CD8-positive, alpha-beta memory T cell (primary cell): ENCODE data around the gene OR1F1. TPM values are rescaled to one million over a fixed set of nuclear protein-coding genes. Genes with fewer than 3 reads are reported as not detected.

Experiments used
- CTCF ChIA-PET: fragments of 350-600 bp; sonication (Branson Sonifier 250); formaldehyde crosslinking; loops from one replicate; lab custom pipeline; 2021; ENCODE audit warnings: antibody characterized with exemption; lab: Charles Lee
- POLR2A ChIA-PET: fragments of 350-600 bp; sonication (Branson Sonifier 250); formaldehyde crosslinking; loops from one replicate; lab custom pipeline; 2021; ENCODE audit warnings: antibody characterized with exemption; lab: Charles Lee
- DNase-seq, 5 donors: peaks; one replicate each; pipeline versions ENCODE4 v3.0.0 to v3.0.0-alpha.2; 2020 to 2022; ENCODE audit warnings: mixed read lengths in 1 of 5
- H3K27ac ChIP-seq: one replicate; pipeline ENCODE4 v1.7.0; 2013; ENCODE audit warnings: low read depth, mild to moderate bottlenecking, low read length, moderate library complexity
- H3K27me3 ChIP-seq: 2 replicates; pipeline ENCODE4 v1.7.0; 2013; ENCODE audit warnings: low read length, mild to moderate bottlenecking; ENCODE audit not compliant: insufficient read depth, poor library complexity, severe bottlenecking
- H3K36me3 ChIP-seq: 2 replicates; pipeline ENCODE4 v1.7.0; 2013; ENCODE audit warnings: mild to moderate bottlenecking, low read length, moderate library complexity; ENCODE audit not compliant: insufficient read depth
- H3K4me1 ChIP-seq: 2 replicates; pipeline ENCODE4 v1.7.0; 2013; ENCODE audit warnings: mild to moderate bottlenecking, low read length, moderate library complexity; ENCODE audit not compliant: insufficient read depth
- H3K4me3 ChIP-seq: 2 replicates; pipeline ENCODE4 v1.7.0; 2013; ENCODE audit warnings: mild to moderate bottlenecking, low read length
- H3K9me3 ChIP-seq: 2 replicates; pipeline ENCODE4 v1.7.0; 2013; ENCODE audit warnings: mild to moderate bottlenecking, low read length
- H3K27ac Mint-ChIP-seq, 8 donors: one replicate each; pipeline ENCODE4 v1.8.0; 2020 to 2021; ENCODE audit warnings: mixed read lengths in 8 of 8, mild to moderate bottlenecking in 6 of 8, inconsistent platforms in 3 of 8, moderate library complexity in 3 of 8
- H3K27me3 Mint-ChIP-seq, 2 donors: one replicate each; pipeline ENCODE4 v1.8.0; 2020 to 2021; ENCODE audit warnings: mixed read lengths in 2 of 2, mild to moderate bottlenecking in 1 of 2, moderate library complexity in 1 of 2
- H3K36me3 Mint-ChIP-seq, 3 donors: one replicate each; pipeline ENCODE4 v1.8.0; 2020 to 2021; ENCODE audit warnings: mixed read lengths in 3 of 3, inconsistent platforms in 1 of 3, mild to moderate bottlenecking in 1 of 3
- H3K4me1 Mint-ChIP-seq, 3 donors: one replicate each; pipeline ENCODE4 v1.8.0; 2020 to 2021; ENCODE audit warnings: mixed read lengths in 3 of 3, inconsistent platforms in 1 of 3, mild to moderate bottlenecking in 1 of 3
- H3K4me3 Mint-ChIP-seq, 7 donors: one replicate each; pipeline ENCODE4 v1.8.0; 2020 to 2021; ENCODE audit warnings: mixed read lengths in 7 of 7, mild to moderate bottlenecking in 6 of 7, moderate library complexity in 4 of 7, inconsistent platforms in 2 of 7
- H3K9me3 Mint-ChIP-seq, 5 donors: one replicate each; pipeline ENCODE4 v1.8.0; 2020 to 2022; ENCODE audit warnings: mixed read lengths in 5 of 5, mild to moderate bottlenecking in 3 of 5, moderate library complexity in 2 of 5, inconsistent platforms in 1 of 5
- polyA plus RNA-seq: library from polyadenylated mRNA; unstranded; fragments of 300-500 nt; fragmentation: Illumina TruSeq; gene quantifications from one replicate; pipeline ENCODE4 v1.2.3, GENCODE V29; 2021
- total RNA-seq, 2 experiments: library from RNA; stranded (reverse); gene quantifications; one replicate each; pipeline ENCODE4 v1.2.3, GENCODE V29; 2021

OR1F1 gene
- total and polyA plus RNA-seq, 3 experiments from 2014 or later = not detected

GRCh38 chr16:3147757-3148104 lies 40.3 kb upstream of the OR1F1 start:
- Histone ChIP-seq H3K27ac (no peak overlapping the region), H3K4me3 (no peak overlapping the region), H3K9me3 (peaks cover 2% of the 10 kb centered on the region), H3K27me3 (no peaks in the 10 kb centered on the region), H3K36me3 (no peaks in the 10 kb centered on the region), H3K4me1 (peaks cover 22% of the 10 kb centered on the region)
- Mint-ChIP-seq H3K4me3 (no peak overlapping the region), H3K27ac (no peak overlapping the region), H3K36me3 (peaks cover 0 to 13% (median 0%) of the 10 kb centered on the region in 3 donors), H3K9me3 (peaks cover 3 to 11% (median 10%) of the 10 kb centered on the region in 5 donors), H3K27me3 (peaks cover 0 to 16% of the 10 kb centered on the region in 2 donors), H3K4me1 (peaks cover 19 to 34% (median 28%) of the 10 kb centered on the region in 3 donors)
- no peak for DNase-seq
- ChIA-PET POLR2A (interaction anchor here (0.6 to 3.5 kb wide), 5 partner anchors 11 to 390 kb away, joined by 3 to 30 read pairs (median 4); partner anchors contain the start of gene ZNF213), CTCF (interaction anchor here (0.8 to 11.0 kb wide), 4 partner anchors 15 to 120 kb away, joined by 3 to 123 read pairs (median 4); partner anchors contain the start of gene ZNF213)

DNA sequence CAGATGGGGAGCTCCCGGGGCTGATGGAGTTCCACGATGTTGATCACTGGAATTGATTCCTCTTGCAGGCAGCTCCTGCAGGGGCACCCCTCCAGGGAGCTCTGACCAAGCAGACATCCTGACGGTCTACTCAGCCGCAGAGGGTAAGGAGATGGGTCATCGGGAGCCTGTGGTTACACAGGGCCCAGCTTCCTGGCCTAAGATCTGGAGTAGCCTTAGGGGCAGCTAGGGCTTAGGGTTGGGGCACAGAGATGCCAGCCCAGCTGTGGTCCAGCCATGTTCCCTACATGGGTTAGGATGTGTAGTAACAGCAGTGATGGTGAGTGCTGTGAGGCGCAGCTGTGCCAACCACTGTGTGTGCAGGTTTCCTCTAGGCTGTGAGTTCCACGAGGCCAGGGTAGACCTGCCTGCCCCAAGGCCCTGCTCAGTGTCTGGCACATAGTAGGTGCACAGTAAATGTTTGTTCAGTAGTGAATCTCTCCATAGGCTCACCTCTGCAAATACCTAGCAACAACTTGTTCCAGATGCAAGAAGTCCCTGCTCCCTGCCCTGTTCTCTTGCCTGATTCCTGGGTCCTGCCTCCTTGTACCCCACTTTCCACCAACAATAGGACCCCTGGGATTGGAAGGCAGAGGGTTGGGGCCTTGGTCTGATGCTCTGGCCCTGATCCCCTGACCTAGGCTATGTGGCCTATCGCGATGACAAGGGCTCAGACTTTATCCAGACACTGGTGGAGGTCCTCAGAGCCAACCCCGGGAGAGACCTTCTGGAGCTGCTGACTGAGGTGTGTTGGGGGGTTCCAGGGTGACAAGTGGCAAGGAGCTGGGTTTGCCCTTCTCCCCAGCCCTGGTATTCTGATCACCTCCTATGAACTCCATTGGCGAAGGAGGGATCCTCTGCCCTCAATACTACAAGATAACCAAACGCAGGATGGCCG lies 39.5 kb upstream of the OR1F1 start:
- Histone ChIP-seq H3K27me3 (no peaks in the 10 kb centered on the region), H3K36me3 (no peaks in the 10 kb centered on the region), H3K27ac (no peak overlapping the region), H3K4me1 (peaks cover 24% of the 10 kb centered on the region), H3K4me3 (no peak overlapping the region), H3K9me3 (peaks cover 4% of the 10 kb centered on the region)
- POLR2A ChIA-PET = interaction anchor here (0.6 to 3.5 kb wide), 4 partner anchors 10 to 116 kb away, joined by 3 to 30 read pairs (median 4); partner anchors contain the start of gene ZNF213
- CTCF ChIA-PET = interaction anchor here (0.8 to 11.0 kb wide), 8 partner anchors 8 to 121 kb away, joined by 3 to 123 read pairs (median 4); partner anchors contain the start of gene ZNF213
- Mint-ChIP-seq H3K4me3 (peak overlapping the region; percentile 26 to 90 (median 86)), H3K36me3 (peaks cover 0 to 10% (median 0%) of the 10 kb centered on the region in 3 donors), H3K4me1 (peaks cover 21 to 35% (median 30%) of the 10 kb centered on the region in 3 donors), H3K27me3 (peaks cover 0 to 18% of the 10 kb centered on the region in 2 donors), H3K9me3 (peaks cover 4 to 16% (median 11%) of the 10 kb centered on the region in 5 donors), H3K27ac (peak overlapping the region in 4 of 8 donors; percentile 57 to 99 (median 64))
- no peak for DNase-seq

GRCh38 chr16:3149193-3149530 lies 38.8 kb upstream of the OR1F1 start:
- Mint-ChIP-seq H3K36me3 (peaks cover 0 to 9% (median 0%) of the 10 kb centered on the region in 3 donors), H3K27me3 (peaks cover 0 to 18% of the 10 kb centered on the region in 2 donors), H3K9me3 (peaks cover 4 to 19% (median 12%) of the 10 kb centered on the region in 5 donors), H3K27ac (peak overlapping the region in 5 of 8 donors; percentile 54 to 99 (median 72)), H3K4me1 (peaks cover 21 to 35% (median 30%) of the 10 kb centered on the region in 3 donors), H3K4me3 (peak overlapping the region; percentile 26 to 90 (median 86))
- H3K36me3 ChIP-seq = no peaks in the 10 kb centered on the region
- POLR2A ChIA-PET = interaction anchor here (0.6 to 3.5 kb wide), 3 partner anchors 9 to 49 kb away, joined by 3 to 30 read pairs (median 14); partner anchors contain the start of gene ZNF213
- no peak overlapping the region for H3K4me3 ChIP-seq
- H3K4me1 ChIP-seq = peaks cover 24% of the 10 kb centered on the region
- CTCF ChIA-PET = interaction anchor here (1.0 to 11.0 kb wide), 9 partner anchors 9 to 118 kb away, joined by 3 to 123 read pairs (median 7); partner anchors contain the start of gene ZNF213
- no peaks in the 10 kb centered on the region for H3K27me3 ChIP-seq
- peaks cover 4% of the 10 kb centered on the region for H3K9me3 ChIP-seq
- DNase-seq = no peak
- peak overlapping the region; percentile 64 for H3K27ac ChIP-seq

- CTCF ChIA-PET = interaction anchor here (0.8 to 11.0 kb wide), 15 partner anchors 9 to 146 kb away, joined by 3 to 123 read pairs (median 5); partner anchors contain the start of genes OR1F1 and ZNF213
- H3K4me3 ChIP-seq = peak overlapping the region; percentile 95
- Mint-ChIP-seq H3K9me3 (peaks cover 4 to 24% (median 13%) of the 10 kb centered on the region in 5 donors), H3K27ac (peak overlapping the region; percentile 66 to 99 (median 80)), H3K27me3 (peaks cover 0 to 18% of the 10 kb centered on the region in 2 donors), H3K4me1 (peaks cover 21 to 35% (median 30%) of the 10 kb centered on the region in 3 donors), H3K36me3 (peaks cover 0 to 9% (median 0%) of the 10 kb centered on the region in 3 donors), H3K4me3 (peak overlapping the region; percentile 83 to 94 (median 88))
- H3K27me3 ChIP-seq = no peaks in the 10 kb centered on the region
- peaks cover 24% of the 10 kb centered on the region for H3K4me1 ChIP-seq
- H3K36me3 ChIP-seq = no peaks in the 10 kb centered on the region
- peaks cover 4% of the 10 kb centered on the region for H3K9me3 ChIP-seq
- DNase-seq = peak in 3 of 5 donors; percentile 32 to 67 (median 45)
- peak overlapping the region; percentile 64 for H3K27ac ChIP-seq
- POLR2A ChIA-PET = interaction anchor here (0.5 to 3.5 kb wide), 13 partner anchors 9 to 251 kb away, joined by 3 to 30 read pairs (median 4); partner anchors contain the start of genes ZNF174, ZNF200, ZNF213 and ZSCAN32
Observed at GRCh38 chr16:3149630-3150345, 38.2 kb upstream of the OR1F1 start.

GRCh38 chr16:3150346-3151218 lies 37.4 kb upstream of the OR1F1 start:
- ChIA-PET POLR2A (interaction anchor here (0.5 to 3.5 kb wide), 14 partner anchors 8 to 250 kb away, joined by 3 to 30 read pairs (median 4); partner anchors contain the start of genes ZNF174, ZNF200, ZNF213 and ZSCAN32), CTCF (interaction anchor here (0.8 to 11.0 kb wide), 15 partner anchors 8 to 147 kb away, joined by 3 to 123 read pairs (median 5); partner anchors contain the start of genes OR1F1 and ZNF213)
- Histone ChIP-seq H3K36me3 (no peaks in the 10 kb centered on the region), H3K4me1 (peaks cover 24% of the 10 kb centered on the region), H3K27ac (peak overlapping the region; percentile 70), H3K4me3 (peak overlapping the region; percentile 97), H3K27me3 (no peaks in the 10 kb centered on the region), H3K9me3 (peaks cover 4% of the 10 kb centered on the region)
- H3K36me3 Mint-ChIP-seq = peaks cover 0 to 9% (median 0%) of the 10 kb centered on the region in 3 donors
- peak; percentile 92 to 98 (median 96) for DNase-seq
- H3K4me3 Mint-ChIP-seq = peak overlapping the region; percentile 87 to 94 (median 90)
- peaks cover 21 to 40% (median 30%) of the 10 kb centered on the region in 3 donors for H3K4me1 Mint-ChIP-seq
- peaks cover 0 to 18% of the 10 kb centered on the region in 2 donors for H3K27me3 Mint-ChIP-seq
- H3K9me3 Mint-ChIP-seq = peaks cover 4 to 32% (median 20%) of the 10 kb centered on the region in 5 donors
- peak overlapping the region; percentile 66 to 99 (median 92) for H3K27ac Mint-ChIP-seq

DNA sequence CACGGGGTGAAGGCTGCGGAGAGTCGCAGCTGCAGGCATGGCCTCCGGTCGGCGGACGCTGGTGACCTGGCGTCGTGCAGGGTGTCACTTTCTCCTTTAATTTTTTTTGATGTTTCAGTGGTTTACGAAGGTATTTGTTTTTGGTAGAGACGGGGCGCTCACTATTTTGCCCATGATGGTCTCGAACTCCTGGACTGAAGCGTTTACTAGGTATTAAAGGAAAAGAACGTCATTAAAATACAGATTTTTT lies 36.1 kb upstream of the OR1F1 start:
- peaks cover 4 to 33% (median 21%) of the 10 kb centered on the region in 5 donors for H3K9me3 Mint-ChIP-seq
- peaks cover 0 to 9% (median 0%) of the 10 kb centered on the region in 3 donors for H3K36me3 Mint-ChIP-seq
- peak overlapping the region; percentile 83 to 99 (median 94) for H3K27ac Mint-ChIP-seq
- Histone ChIP-seq H3K4me1 (peaks cover 24% of the 10 kb centered on the region), H3K4me3 (peak overlapping the region; percentile 64), H3K27me3 (no peaks in the 10 kb centered on the region), H3K9me3 (peaks cover 4% of the 10 kb centered on the region), H3K27ac (no peak overlapping the region), H3K36me3 (no peaks in the 10 kb centered on the region)
- H3K4me1 Mint-ChIP-seq = peaks cover 21 to 40% (median 30%) of the 10 kb centered on the region in 3 donors
- ChIA-PET CTCF (interaction anchor here (1.2 to 11.0 kb wide), 2 partner anchors 12 to 19 kb away, joined by 3 to 123 read pairs; partner anchors contain the start of gene ZNF213), POLR2A (interaction anchor here (0.6 to 1.5 kb wide), 4 partner anchors 14 to 112 kb away, joined by 3 to 6 read pairs (median 4); partner anchors contain the start of gene IL32)
- H3K27me3 Mint-ChIP-seq = peaks cover 0 to 18% of the 10 kb centered on the region in 2 donors
- DNase-seq = peak in 2 of 5 donors; percentile 38 to 59
- peak overlapping the region; percentile 84 to 91 (median 88) for H3K4me3 Mint-ChIP-seq
